GM20000 (cell line): ENCODE measurements around the gene TPD52L2.

Experiments
- DNase-seq: peaks from one replicate; pipeline ENCODE4 v3.0.0; 2012; ENCODE audit warnings: low spot score
- CTCF ChIP-seq: IDR thresholded peaks from 2 replicates; pipeline ENCODE4 v1.5.1; 2012; ENCODE audit warnings: mild to moderate bottlenecking, control low read depth; ENCODE audit errors: extremely low read depth, missing control alignments

TPD52L2 gene

DNA sequence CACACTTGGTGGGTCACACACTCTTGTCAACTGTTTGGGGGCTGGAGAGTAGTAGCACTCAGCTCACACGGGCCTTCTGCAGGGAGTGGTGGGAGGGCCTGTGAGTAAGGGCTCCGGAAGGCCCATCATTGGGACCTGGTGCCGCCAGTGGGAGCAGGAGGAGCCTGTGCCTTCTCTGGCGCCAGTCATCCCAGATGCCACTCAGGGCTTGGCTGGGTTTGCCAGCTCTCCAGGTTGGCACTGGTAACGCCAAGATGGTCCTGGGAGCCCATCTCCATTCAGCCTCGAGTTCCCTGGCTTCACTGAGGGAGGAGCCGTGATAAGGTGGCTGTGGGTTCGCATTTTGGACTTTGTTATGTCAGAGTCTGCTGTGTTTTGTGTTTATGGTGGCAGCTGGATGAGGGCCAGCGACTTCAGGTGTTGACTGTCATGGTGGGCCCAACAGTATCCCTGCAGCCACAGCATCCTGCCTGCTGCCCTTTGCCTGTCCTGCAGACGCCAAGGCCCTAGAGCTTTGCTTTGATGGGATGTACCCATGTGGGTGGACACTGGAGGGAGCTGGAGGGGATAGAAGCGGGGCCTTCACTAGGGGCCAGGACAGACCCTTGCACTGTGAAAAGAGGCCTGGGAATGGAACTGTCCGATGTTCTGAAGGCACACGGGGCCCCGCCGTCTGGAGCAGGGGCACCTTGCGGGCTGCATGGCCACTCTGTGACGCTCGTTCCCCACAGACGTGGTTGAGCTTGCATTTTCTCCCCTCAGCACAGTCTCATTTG is 16.6 kb downstream of the TPD52L2 start:
- TF ChIP-seq CTCF: no peak
- DNase-seq: no peak

GRCh38 chr20:63882257-63883200 is 17.5 kb downstream of the TPD52L2 start:
- DNase-seq: no peak
- no peak for TF ChIP-seq CTCF

DNA sequence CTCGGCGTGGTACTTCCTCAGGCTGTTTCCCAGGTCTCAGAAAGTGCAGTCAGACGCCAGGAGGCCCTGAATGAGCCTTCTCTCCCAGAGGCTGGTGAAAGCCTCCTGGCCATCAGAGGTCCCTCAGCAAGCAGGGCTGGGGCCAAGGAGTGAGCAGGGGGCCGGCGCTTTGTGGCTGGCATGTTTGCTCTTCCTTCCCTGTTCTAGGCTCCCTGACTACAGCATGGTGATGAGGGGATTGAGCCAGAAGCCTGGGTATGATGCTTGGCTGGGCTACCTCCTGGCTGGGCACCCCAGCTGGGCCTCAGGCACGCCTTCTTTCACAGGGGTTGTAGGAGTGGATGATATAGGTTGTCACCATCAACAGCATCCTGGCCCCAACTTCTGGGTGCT is 18.1 kb downstream of the TPD52L2 start:
- DNase-seq: no peak

DNA sequence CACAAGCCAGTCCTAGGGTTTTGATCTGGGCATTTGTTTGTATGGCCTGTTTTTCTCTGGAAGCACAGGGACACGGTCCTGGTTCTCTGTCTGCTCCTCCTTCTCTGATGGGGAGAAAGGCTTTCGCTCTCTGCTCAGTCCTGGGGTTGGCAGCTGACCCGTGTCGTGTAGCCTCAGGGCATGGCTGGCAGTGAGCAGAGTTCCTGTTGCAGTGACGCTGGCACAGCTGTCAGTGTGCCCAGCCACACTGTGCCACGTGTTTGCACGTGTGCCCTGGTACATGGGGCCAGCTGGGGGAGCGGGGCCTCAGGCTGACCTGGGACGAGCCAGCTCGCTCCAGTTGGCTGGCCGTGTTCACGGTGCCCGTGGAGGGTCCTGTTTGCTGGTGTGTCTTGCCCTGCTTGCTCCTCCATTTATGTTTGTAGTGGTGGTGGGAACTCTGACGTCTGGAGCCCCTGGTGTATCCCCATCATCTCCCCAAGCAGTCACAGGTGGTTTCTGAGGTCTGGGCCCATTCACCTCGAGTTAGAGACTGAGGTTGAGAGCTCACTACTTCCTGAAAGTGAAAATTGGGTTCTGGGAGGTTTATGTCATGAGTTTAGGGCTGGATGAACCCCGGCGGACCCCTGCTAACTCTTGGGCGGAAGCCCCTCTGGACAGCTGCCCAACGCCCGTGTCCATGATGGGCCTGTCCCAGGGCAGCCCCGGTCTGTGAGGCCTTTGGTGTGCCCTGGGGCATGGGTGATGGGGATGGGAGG is 19.6 kb downstream of the TPD52L2 start:
- no peak for TF ChIP-seq CTCF
- peak; percentile 53 for DNase-seq

More for the DNA sequence above, 18.1 kb downstream of the TPD52L2 start:
- TF ChIP-seq CTCF: no peak

DNA sequence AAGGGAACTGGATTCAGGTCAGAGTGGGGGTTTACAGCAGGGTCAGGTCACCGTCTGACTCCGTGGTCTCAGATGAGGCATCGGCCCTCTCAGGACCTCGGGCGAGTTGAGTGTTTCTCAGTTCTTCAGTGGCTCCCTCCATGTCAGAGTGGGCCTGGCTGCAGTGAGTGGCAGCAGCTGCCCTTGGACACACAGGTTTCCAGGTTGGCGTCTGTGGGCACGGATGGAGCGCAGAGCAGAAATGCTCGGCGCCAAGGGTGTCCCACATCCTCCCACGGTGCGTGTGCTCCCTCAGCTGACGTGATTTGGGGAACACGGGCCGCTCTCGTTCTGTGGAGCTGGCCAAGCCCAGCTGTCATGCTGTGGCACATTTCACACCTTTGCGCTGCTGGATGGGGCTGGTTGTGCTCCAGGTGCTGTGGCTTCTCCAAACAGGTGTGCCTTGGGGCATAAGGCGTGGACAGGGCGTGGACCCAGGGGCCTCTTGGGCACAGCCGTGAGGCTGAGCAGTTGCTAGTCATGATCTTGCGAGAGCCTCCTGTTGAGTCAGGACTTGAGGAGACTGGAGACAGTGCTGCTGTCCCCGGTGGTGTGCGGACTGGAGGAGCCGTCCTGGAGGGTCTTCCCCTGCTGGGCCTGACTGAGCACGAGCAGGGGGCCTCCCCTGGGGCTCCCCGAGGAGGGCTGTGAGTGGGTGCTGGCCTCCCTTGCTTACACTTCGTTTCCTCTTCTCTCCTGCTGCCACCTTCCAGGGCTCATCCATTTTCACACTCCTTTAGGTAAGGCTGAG is 20.4 kb downstream of the TPD52L2 start:
- peak; percentile 58 for DNase-seq
- no peak for TF ChIP-seq CTCF

DNA sequence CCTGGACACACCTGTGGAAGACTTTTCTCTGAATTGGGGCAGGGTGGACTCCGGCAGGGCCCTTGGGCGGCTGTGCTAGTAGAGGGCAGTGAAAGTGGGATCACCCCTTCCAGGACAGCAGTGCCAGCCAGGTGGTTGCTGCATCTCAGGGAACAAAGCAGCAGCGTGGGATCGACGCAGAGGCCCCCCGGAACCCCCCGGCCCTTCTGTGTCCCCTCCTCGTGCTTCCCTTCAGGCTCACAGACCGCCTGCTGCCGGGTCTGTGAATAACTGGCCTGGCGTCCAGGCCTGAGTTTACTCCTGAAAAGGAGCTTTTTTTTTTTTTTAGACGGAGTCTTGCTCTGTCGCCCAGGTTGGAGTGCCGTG is 21.0 kb downstream of the TPD52L2 start:
- TF ChIP-seq CTCF: no peak
- no peak for DNase-seq
